Keratinocyte (primary cell): ENCODE measurements around the gene ZNF407. TPM values are rescaled to one million over a fixed set of nuclear protein-coding genes. Genes with fewer than 3 reads are reported as not detected.

Experiments
- DNase-seq: peaks from one replicate; pipeline ENCODE4 v3.0.0-alpha.2; 2011; ENCODE audit warnings: low read depth, missing footprints, low spot score
- FAIRE-seq: peaks from 2 replicates; lab custom pipeline; 2011; peaks lifted over from hg19 to GRCh38; lab: Jason Lieb, UNC
- H2AFZ ChIP-seq: 2 replicates; pipeline ENCODE4 v1.6.0; 2012; ENCODE audit warnings: low read length, control low read depth, inconsistent platforms; ENCODE audit not compliant: control insufficient read depth
- H3K27ac ChIP-seq: 2 replicates; pipeline ENCODE4 v1.5.1; 2011; ENCODE audit warnings: low read length; ENCODE audit not compliant: control insufficient read depth, insufficient read depth
- H3K27me3 ChIP-seq: 3 replicates; pipeline ENCODE4 v1.6.0; 2011; ENCODE audit warnings: low read length; ENCODE audit not compliant: control insufficient read depth, insufficient read depth; ENCODE audit errors: extremely low read depth
- H3K36me3 ChIP-seq, 2 experiments: 2 replicates in 1 of 2; 3 replicates in 1 of 2; pipeline ENCODE4 v1.5.1; 2011; ENCODE audit warnings: low read length in 2 of 2, mild to moderate bottlenecking in 1 of 2; ENCODE audit not compliant: control insufficient read depth in 2 of 2, insufficient read depth in 2 of 2; ENCODE audit errors: extremely low read depth in 1 of 2
- H3K4me1 ChIP-seq: 3 replicates; pipeline ENCODE4 v1.5.1; 2011; ENCODE audit warnings: low read length; ENCODE audit not compliant: control insufficient read depth, insufficient read depth; ENCODE audit errors: extremely low read depth
- H3K4me2 ChIP-seq: 3 replicates; pipeline ENCODE4 v1.6.0; 2011; ENCODE audit warnings: low read depth, low read length; ENCODE audit not compliant: control insufficient read depth, insufficient read depth; ENCODE audit errors: extremely low read depth
- H3K4me3 ChIP-seq, 3 experiments: fragments of 200-600 bp in 1 of 3; sonication (generic) in 1 of 3; 2 replicates in 2 of 3; 3 replicates in 1 of 3; pipeline ENCODE4 v1.5.1; 2011 to 2016; ENCODE audit warnings: low read length in 3 of 3, mild to moderate bottlenecking in 3 of 3, control low read depth in 2 of 3, inconsistent platforms in 1 of 3, low read depth in 1 of 3, mixed read lengths in 1 of 3, mixed run types in 1 of 3, moderate library complexity in 1 of 3; ENCODE audit not compliant: control insufficient read depth in 2 of 3, insufficient read depth in 2 of 3; ENCODE audit errors: extremely low read depth in 1 of 3
- H3K79me2 ChIP-seq: 2 replicates; pipeline ENCODE4 v1.6.0; 2012; ENCODE audit warnings: low read length; ENCODE audit not compliant: control insufficient read depth, insufficient read depth
- H3K9ac ChIP-seq: 3 replicates; pipeline ENCODE4 v1.6.0; 2011; ENCODE audit warnings: low read length; ENCODE audit not compliant: control insufficient read depth, insufficient read depth; ENCODE audit errors: extremely low read depth
- H3K9me1 ChIP-seq: 3 replicates; pipeline ENCODE4 v1.6.0; 2011; ENCODE audit warnings: low read length; ENCODE audit not compliant: control insufficient read depth, insufficient read depth; ENCODE audit errors: extremely low read depth
- H3K9me3 ChIP-seq: 2 replicates; pipeline ENCODE4 v1.5.1; 2012; ENCODE audit warnings: low read depth, low read length; ENCODE audit not compliant: control insufficient read depth
- H4K20me1 ChIP-seq: 3 replicates; pipeline ENCODE4 v1.6.0; 2011; ENCODE audit warnings: low read length; ENCODE audit not compliant: control insufficient read depth, insufficient read depth; ENCODE audit errors: extremely low read depth
- EZH2 ChIP-seq: IDR thresholded peaks from one replicate; pipeline ENCODE4 v1.6.1; 2012; ENCODE audit warnings: inconsistent platforms, mild to moderate bottlenecking, low read length, moderate library complexity
- dilution Hi-C: fragments of 300-500 bp; cut with MboI; formaldehyde crosslinking; loops from one replicate; pipeline ENCODE4 v1.7.0; 2020; ENCODE audit warnings: low sequenced_read_pairs; ENCODE audit not compliant: extremely low pct_ligation_motif_present
- polyA plus RNA-seq, 5 experiments: library from polyadenylated mRNA; depleted of rRNA in 3 of 5; stranded (reverse) in 3 of 5; stranded (forward) in 1 of 5; unstranded in 1 of 5; fragments of >200 nt; gene quantifications; 1 replicate in 1 of 5; 2 replicates in 3 of 5; 3 replicates in 1 of 5; pipeline versions ENCODE4 v1.2.1 to v1.2.3, GENCODE V29; 2011 to 2012; ENCODE audit warnings: missing spikeins in 2 of 5, low read depth in 1 of 5, low replicate concordance in 1 of 5
- TF ChIP-seq, protein P1 (sequence below), 3 experiments: IDR thresholded peaks in 1 of 3; conservative IDR thresholded peaks in 1 of 3; optimal IDR thresholded peaks in 1 of 3; 2 replicates in 2 of 3; 3 replicates in 1 of 3; pipeline versions ENCODE3 to v1.5.1; 2011; ENCODE audit warnings: low read length in 3 of 3, mild to moderate bottlenecking in 3 of 3, moderate library complexity in 2 of 3, control low read depth in 1 of 3, inconsistent platforms in 1 of 3; ENCODE audit not compliant: insufficient read depth in 2 of 3; ENCODE audit errors: extremely low read depth in 1 of 3

ZNF407 gene
- polyA plus RNA-seq, 1 donor (not counting 4 experiments of a cell fraction or from before 2014, with no cell fraction given), result 3.8 TPM

- H3K4me3 ChIP-seq, result no peak overlapping the region
- dilution Hi-C loops, result no loop called here
Observed at GRCh38 chr18:74551452-74551851, 46.2 kb upstream of the ZNF407 start.

GRCh38 chr18:74551936-74552555 is 45.6 kb upstream of the ZNF407 start:
- H2AFZ ChIP-seq, result no peak overlapping the region
- no peaks in the 10 kb centered on the region for H3K27me3 ChIP-seq
- no peaks in the 10 kb centered on the region for H3K79me2 ChIP-seq
- H3K9me3 ChIP-seq, result no peaks in the 10 kb centered on the region
- dilution Hi-C loops, result no loop called here
- H3K4me1 ChIP-seq, result no peaks in the 10 kb centered on the region
- peak; percentile 40 for DNase-seq
- no peak for TF ChIP-seq EZH2
- TF ChIP-seq, protein P1, sequence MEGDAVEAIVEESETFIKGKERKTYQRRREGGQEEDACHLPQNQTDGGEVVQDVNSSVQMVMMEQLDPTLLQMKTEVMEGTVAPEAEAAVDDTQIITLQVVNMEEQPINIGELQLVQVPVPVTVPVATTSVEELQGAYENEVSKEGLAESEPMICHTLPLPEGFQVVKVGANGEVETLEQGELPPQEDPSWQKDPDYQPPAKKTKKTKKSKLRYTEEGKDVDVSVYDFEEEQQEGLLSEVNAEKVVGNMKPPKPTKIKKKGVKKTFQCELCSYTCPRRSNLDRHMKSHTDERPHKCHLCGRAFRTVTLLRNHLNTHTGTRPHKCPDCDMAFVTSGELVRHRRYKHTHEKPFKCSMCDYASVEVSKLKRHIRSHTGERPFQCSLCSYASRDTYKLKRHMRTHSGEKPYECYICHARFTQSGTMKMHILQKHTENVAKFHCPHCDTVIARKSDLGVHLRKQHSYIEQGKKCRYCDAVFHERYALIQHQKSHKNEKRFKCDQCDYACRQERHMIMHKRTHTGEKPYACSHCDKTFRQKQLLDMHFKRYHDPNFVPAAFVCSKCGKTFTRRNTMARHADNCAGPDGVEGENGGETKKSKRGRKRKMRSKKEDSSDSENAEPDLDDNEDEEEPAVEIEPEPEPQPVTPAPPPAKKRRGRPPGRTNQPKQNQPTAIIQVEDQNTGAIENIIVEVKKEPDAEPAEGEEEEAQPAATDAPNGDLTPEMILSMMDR (optimal IDR thresholded peaks at IDR 0.05 in 1 of 3, IDR thresholded peaks at IDR 0.05 in 1 of 3, conservative IDR thresholded peaks at IDR 0.05 in 1 of 3; ENCODE audit: extremely low read depth in 1 of 3, insufficient read depth in 2 of 3, low read length in 3 of 3), result peak; percentile 81 to 90 (median 89)
- H3K36me3 ChIP-seq, result no peaks in the 10 kb centered on the region
- no peaks in the 10 kb centered on the region for H4K20me1 ChIP-seq
- peak; percentile 90 for FAIRE-seq
- no peak overlapping the region for H3K27ac ChIP-seq
- H3K4me2 ChIP-seq, result no peak overlapping the region
- no peak overlapping the region for H3K9ac ChIP-seq
- H3K4me3 ChIP-seq, result no peak overlapping the region
- H3K9me1 ChIP-seq, result no peaks in the 10 kb centered on the region

More at GRCh38 chr18:74551452-74551851, 46.2 kb upstream of the ZNF407 start:
- Histone ChIP-seq H3K27ac (no peak overlapping the region), H3K4me1 (no peaks in the 10 kb centered on the region), H3K9me3 (no peaks in the 10 kb centered on the region), H2AFZ (no peak overlapping the region), H3K9ac (no peak overlapping the region), H3K9me1 (no peaks in the 10 kb centered on the region), H3K36me3 (no peaks in the 10 kb centered on the region), H3K79me2 (no peaks in the 10 kb centered on the region), H4K20me1 (no peaks in the 10 kb centered on the region), H3K27me3 (no peaks in the 10 kb centered on the region), H3K4me2 (no peak overlapping the region)
- FAIRE-seq (no peak), DNase-seq (no peak)
- TF ChIP-seq, protein P1 (optimal IDR thresholded peaks at IDR 0.05 in 1 of 3, IDR thresholded peaks at IDR 0.05 in 1 of 3, conservative IDR thresholded peaks at IDR 0.05 in 1 of 3; ENCODE audit: extremely low read depth in 1 of 3, insufficient read depth in 2 of 3, low read length in 3 of 3), result no peak
- TF ChIP-seq EZH2, result no peak
